ENCODE results near the gene NCK1. TPM values are rescaled to one million over a fixed set of nuclear protein-coding genes. Genes with fewer than 3 reads are reported as not detected.

The NCK1 gene
- total and polyA plus RNA-seq, 9 of the 15 experiments (the other 6 are each of a cell fraction or from before 2014, with no cell fraction given): 17.3 to 30.5 (median 25.0) TPM

- 8% methylated on average over 1 of the region's 1 CpG for WGBS (ENCODE audit: insufficient coverage, low coverage, missing lambda C conversion rate)
Observed at GRCh38 chr3:136831461-136831860, 30.5 kb upstream of the NCK1 start.

More at GRCh38 chr3:136831461-136831860, 30.5 kb upstream of the NCK1 start:
- ATAC-seq (no peak), FAIRE-seq (no peak), DNase-seq (ENCODE audit: extremely low read depth in 1 of 4, low spot score in 3 of 4) (no peak)
- Histone ChIP-seq H3K4me3 (no peak overlapping the region), H3K36me3 (ENCODE audit: control insufficient read depth, insufficient read depth, low read length) (no peaks in the 10 kb centered on the region), H3K9me3 (replicated peaks; ENCODE audit: control insufficient read depth, insufficient read depth, low read depth, low read length) (no peaks in the 10 kb centered on the region), H2AFZ (ENCODE audit: low read depth, low read length) (no peak overlapping the region), H4K20me1 (replicated peaks; ENCODE audit: control insufficient read depth, insufficient read depth, low read length) (no peaks in the 10 kb centered on the region), H3K27ac (ENCODE audit: extremely low read depth, low read depth, low read length) (no peak overlapping the region), H3K9me1 (ENCODE audit: control insufficient read depth, insufficient read depth, low read length) (no peaks in the 10 kb centered on the region), H3K4me2 (ENCODE audit: insufficient read depth, low read length) (no peak overlapping the region), H3K27me3 (ENCODE audit: control insufficient read depth in 2 of 2, insufficient read depth in 2 of 2, low read length in 2 of 2) (no peaks in the 10 kb centered on the region), H3K4me1 (replicated peaks in 1 of 2; ENCODE audit: control insufficient read depth in 2 of 2, insufficient read depth in 2 of 2, low read length in 2 of 2) (peaks cover 0 to 7% of the 10 kb centered on the region in 2 experiments; a peak in 1 of 5 replicates), H3K79me2 (ENCODE audit: control insufficient read depth, insufficient read depth, low read length) (no peaks in the 10 kb centered on the region; the same call in 2 of the 3 replicates), H3K9ac (ENCODE audit: insufficient read depth in 1 of 2, low read depth in 2 of 2, low read length in 2 of 2) (no peak overlapping the region)
- intact Hi-C loops (cut with micrococcal nuclease) (no loop called here), in situ Hi-C loops (cut with MboI) (no loop called here)
- ChIA-PET POLR2A (interaction anchor here (0.6 to 1.3 kb wide), 3 partner anchors 8 to 390 kb away, joined by 3 to 5 read pairs (median 3); partner anchors contain the start of gene NCK1), CTCF (ENCODE audit: low intra/inter-chr PET ratio) (no interaction called here)
- BruUV-seq (replicated peaks): no TSS peak
- TF ChIP-seq CLOCK (CRISPR knock-in tag; IDR thresholded peaks at IDR 0.05; ENCODE audit: borderline replicate concordance) (no peak), ZNF239 (CRISPR knock-in tag; IDR thresholded peaks at IDR 0.05) (no peak), ILF3 (IDR thresholded peaks at IDR 0.05; ENCODE audit: borderline replicate concordance) (no peak), CXXC5 (CRISPR knock-in tag; IDR thresholded peaks at IDR 0.05) (no peak), SMARCE1 (IDR thresholded peaks at IDR 0.05) (no peak), GATAD2A (IDR thresholded peaks at IDR 0.05) (no peak), CTBP1 (IDR thresholded peaks at IDR 0.05; ENCODE audit: borderline replicate concordance) (no peak), HNRNPUL1 (IDR thresholded peaks at IDR 0.05; ENCODE audit: low read length) (no peak), SRF (CRISPR knock-in tag; IDR thresholded peaks at IDR 0.05) (no peak)
